Measurements from ENCODE around the gene OPN3.

Gene OPN3

DNA sequence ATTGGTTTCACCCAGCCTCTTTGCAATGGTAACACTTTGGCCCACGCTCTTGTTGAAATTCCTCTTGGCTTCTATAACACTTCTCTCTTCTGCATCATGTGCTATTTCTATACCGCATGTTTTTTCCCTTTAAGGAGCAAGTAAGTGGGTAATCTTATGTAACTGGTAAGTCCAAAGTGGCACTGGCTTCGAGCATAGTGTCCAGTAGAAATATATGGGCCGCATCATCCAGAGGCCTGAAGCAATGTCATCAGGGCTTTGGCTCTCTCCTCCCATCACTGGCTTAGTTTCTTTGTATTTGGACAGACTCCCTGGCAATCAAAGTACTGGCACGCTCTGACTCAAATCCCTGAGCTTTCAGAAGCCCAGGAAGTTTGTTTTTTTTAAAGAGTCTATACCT, 17.5 kb downstream of the OPN3 start:
- no peak for DNase-seq (ENCODE audit: low read depth in 4 of 4, low spot score in 1 of 4)

DNA sequence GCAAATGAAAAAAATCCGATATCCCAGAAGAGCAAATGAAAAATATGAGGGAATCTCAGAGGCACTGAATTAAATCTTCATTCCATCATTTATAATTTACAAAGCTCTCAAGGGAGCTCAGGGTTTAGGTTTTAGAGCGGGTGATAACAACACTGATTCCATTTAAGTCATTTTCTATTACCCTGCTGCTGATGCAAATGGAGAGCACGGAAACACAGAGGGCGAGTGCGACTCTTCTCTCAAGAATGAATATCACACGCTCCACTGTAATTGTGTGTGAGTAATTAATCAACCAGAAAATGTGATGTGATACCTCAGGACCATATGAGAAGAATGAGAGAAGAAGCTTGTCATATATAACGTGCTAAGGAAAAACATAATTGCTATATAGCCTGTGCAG, 22.7 kb downstream of the OPN3 start:
- DNase-seq (ENCODE audit: low read depth in 4 of 4, low spot score in 1 of 4): no peak

DNA sequence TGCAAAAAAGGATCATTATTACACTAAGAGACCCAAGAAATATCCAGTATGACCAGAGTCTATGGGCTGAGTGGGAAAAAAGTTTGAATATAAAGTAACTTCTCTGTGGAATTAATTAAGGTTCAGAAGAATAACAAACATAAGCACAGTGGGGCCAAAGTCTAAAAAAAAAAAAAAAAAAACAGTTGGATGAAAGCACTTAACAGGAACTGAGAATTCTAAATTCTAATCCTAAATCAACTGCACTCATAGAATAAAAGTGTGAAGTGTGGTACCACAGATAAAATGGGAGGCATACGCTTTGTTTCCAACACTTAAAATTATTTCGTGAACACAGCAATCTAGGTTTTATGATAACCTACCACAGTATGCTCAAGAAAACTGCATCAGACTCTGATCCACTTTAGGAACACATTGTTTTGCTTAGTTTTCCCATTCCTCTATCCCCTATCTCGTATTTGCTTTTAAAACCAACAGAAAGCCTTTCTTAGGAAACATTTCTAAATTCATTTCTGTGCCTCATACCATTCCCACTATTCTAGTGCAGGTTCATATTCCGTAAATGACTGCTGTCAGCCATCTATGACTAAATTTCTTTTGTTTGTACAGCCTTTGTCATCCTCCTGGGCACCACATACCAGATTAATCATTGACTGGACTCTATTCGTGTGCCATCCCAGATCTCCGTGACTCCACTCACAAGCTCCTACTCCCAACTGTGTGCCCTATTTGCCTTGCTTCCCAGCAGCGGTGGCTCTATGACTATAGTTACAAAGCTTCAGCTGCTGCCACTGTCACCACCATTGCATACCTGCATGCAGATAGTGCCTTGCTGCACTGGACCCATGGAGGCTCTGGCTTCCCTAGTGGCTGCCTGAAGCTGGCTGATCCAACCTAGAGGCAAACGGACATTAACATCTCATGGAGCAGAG, 24.9 kb downstream of the OPN3 start:
- DNase-seq (ENCODE audit: low read depth in 4 of 4, low spot score in 1 of 4): no peak

DNA sequence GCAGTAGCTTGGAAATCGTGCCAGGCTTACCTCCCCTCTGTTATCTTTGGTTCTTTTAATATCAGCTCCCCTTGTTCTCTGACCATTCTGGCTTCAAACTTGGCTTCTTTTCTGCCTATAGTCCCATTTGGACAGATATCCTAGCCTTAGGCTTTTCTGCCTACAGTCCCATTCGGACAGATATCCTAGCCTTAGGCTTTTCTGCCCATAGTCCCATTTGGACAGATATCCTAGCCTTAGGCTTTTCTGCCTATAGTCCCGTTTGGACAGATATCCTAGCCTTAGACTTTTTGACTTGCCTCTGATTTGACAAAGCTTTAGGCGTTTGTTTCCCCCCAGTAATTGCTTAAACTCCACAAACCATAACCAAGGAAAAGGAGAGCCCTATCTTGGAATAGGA, 25.6 kb downstream of the OPN3 start:
- no peak for DNase-seq (ENCODE audit: low read depth in 4 of 4, low spot score in 1 of 4)

DNA sequence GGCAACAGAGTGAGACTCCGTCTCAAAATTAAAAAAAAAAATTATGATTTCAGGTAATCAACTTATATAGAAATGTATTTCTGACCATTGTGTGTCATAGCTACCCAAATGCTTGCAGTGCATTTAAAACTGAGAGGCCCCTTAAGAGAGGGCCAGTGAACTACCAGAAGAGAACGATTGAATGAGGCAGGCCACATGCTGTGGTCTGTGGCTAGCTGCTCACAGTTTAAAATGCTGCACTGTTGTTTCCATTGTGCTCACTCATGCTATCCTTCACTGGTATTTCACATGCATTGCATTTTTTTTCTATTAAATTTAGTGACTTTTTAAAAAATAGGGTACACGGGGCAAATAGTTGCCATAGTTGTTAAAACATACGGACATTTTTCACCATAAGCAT, 26.0 kb downstream of the OPN3 start:
- no peak for DNase-seq (ENCODE audit: low read depth in 4 of 4, low spot score in 1 of 4)

DNA sequence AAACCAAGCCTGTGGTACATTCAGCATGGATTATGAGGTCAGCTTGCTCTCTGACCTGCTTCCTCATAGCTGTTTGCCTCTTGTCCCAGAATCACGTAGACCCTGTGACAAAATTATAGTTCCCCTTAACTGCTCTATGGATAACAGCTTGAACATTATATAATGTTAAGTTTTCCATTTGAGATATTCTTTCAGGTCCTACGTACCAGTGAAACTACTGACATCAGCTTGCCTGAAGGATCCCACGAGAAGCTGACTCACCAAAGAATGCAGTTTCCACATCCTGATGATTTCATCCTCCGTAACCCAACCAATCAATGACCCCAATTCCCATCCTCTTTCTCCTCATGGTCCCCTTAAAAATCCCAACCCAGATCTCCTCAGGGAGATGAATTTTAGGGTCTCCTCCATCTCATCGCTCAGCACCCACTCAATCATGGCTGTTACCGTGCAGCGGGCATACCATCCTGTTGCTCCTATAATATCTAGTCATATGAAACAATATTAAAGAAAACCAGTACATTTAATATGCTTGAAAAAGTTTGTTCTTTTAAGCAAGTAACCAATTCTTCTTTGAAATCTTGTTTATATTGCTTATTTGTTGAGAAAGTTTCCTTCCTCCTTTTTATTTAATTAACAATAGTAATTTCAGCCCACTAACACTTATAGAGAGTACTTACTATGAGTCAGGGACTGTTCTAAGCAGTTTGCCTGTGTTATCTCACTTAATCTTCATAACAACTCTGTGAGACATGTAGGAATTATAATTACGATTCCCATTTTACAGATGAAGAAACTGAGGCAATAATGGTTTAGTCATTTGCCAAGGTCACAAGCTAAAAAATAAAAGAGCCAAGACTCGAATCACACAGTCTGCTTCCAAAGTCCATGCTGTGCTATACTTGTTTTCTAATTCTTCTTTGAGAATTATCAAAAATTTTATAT, 27.4 kb downstream of the OPN3 start:
- no peak for DNase-seq (ENCODE audit: low read depth in 4 of 4, low spot score in 1 of 4)

DNA sequence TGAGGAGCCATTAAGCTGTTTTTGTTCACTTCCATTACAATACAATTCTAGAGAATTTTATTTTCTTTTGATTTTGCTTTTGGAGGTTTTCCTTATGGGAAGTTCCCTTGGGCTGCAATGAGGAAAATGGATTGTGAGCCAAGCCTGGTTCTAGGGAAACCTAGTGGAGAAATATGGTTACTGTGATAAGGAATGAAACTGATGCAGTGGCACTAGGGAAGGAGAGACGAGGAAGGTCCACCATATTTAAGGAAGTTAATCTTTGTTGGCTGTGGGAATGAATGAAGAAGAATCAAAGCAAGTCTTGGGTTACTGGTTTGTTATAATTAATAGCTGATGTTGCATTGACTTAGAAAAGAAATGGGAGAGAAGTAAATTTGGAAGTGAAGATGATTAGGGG, 28.4 kb downstream of the OPN3 start:
- DNase-seq (ENCODE audit: low read depth in 4 of 4, low spot score in 1 of 4): no peak

DNA sequence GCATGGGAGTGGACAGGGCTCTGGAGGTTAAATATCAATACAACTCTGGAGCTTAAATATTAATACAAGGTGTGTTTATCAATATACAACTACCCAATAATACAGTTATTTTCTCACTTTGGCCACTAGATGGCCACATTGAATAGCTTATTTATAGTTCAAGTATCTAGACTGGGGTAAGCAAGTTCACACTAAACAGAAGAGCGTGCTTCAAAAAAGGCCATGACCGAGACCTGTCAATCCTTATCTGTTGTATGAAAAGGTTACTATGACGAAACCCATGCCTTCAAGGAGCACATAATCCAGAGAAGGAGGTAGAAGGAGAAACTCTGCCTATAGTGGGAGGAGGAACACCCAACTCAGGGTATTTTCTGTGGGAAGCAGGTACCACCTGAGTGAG, 29.1 kb downstream of the OPN3 start:
- DNase-seq (ENCODE audit: low read depth in 4 of 4, low spot score in 1 of 4): no peak

DNA sequence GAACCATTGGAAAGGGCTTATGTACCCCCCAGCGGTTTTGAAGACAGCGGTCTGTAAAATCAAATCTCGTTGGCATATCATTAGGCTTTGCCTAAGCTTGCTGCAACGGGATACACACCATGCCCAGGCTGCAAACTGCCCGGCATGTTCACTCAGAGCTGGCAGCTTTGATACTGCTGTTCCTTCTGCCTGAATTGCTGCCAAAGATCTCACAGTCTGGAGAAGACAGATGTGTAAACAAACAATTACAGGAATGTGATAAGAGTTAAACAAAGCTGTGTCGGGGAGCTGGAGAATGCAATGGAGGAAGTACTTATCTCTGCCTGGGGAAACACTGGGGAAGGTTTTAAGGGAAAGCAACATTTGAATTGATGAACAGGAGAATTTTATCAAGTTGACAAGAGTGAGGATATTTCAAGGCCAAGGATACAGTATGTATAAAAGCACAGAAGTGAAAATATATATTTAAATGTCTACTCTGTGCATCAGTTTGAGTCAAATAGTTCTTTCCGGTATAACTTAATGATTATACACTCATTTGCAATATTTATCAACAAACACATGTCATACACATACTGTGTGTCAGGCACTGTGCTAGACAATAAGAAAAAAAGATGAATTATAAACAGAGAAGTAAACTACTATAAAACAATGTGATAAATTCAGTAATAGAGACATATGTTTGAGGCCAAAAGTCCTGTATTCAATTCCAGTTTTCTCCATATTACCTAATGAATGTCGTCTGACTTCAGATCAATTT, 29.9 kb downstream of the OPN3 start:
- DNase-seq (ENCODE audit: low read depth in 4 of 4, low spot score in 1 of 4): no peak

DNA sequence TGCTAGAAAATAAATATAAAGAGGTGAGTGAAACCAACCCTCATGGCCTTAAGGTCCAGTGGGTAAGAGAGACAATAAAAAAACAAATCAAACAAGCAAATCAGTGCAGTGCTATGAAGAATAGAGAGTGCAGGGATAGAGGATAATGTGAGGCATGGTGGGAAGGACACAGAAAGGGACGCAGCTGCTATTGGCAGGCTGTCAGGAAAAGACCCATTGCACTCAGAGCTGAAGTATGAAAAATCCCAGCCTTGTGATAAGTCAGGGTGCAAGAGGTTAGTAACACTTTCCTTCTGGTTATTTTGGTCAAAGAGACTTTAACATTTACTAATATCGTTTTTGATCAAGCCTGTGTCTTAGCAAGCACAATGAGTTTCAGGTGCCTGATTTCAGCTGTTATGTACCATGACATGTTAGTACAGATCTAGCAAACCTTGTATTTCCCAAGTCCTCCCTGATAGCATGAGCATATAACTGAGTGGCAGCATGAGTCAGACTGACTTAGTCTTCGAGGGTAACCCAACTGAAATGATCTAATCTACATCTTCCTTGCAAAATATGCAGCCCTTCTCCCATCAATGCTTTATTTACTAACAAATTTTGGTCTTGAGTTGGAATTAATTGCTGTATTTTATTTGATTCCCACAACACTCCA, 31.7 kb downstream of the OPN3 start:
- DNase-seq (ENCODE audit: low read depth in 4 of 4, low spot score in 1 of 4): no peak

DNA sequence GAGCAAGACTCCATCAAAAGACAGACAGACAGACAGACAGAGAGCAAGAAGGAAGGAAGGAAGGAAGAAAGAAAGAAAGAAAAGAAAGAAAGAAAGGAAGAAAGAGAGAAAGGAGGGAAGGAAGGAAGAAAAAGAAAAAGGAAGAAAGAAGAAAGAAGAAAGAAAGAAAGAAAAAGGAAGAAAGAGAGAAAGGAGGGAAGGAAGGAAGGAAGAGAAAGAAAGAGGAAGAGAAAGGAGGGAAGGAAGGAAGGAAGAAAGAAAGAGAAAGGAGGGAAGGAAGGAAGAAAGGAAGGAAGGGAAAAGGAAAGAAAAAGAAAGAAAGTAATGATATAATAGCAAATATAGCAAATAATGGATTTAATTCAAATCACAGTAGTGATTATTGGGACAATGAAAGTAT, 32.7 kb downstream of the OPN3 start:
- DNase-seq (ENCODE audit: low read depth in 4 of 4, low spot score in 1 of 4): no peak

DNA sequence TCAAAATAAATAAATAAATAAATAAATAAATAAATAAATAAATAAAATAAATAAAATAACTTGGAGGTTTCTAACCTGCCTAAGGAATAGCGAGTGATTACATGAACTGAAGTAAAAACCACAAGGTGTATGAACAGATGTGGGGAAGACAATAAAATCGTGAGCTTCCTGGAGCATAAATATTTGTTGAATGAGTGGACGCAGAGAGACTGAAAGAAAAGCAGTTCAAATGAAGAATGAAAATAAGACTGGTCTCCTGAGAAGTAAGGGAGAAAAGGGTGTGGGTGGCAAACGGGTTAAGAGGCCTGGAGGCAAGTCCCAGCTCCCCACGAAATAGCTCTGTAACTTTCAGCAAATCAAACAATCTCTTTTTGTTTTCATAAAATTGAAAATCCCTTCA, 33.6 kb downstream of the OPN3 start:
- DNase-seq (ENCODE audit: low read depth in 4 of 4, low spot score in 1 of 4): no peak

DNA sequence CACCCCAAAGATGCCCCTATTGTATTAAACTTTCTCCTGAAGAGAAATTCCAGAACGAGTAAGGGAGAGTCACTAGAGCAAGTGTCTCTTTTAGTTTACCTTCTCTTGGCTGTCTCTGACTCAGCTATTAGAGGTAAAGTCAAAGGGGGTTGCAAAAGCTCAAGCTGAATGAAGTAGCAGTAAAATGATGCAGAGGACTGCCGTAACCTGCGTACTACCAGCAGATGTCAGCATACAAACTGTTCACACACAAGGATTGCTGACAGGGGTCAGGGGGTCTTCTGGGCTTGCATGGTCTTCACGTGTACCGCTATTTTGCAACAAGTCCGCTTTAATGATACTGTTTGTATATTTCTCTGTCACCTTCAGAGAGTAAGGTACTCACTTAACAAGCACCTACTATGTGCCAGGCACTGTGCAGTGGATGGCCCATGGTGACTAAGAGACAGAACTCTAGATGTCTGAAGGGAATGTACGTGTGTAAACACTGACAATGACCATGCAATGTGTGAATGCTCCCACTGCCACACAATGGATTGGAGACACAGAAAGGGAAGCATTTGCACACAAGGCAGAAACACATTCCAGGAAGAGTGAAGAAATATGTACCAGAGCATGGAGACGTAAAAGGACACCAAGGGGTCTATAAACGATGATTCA, 34.9 kb downstream of the OPN3 start:
- no peak for DNase-seq (ENCODE audit: low read depth in 4 of 4, low spot score in 1 of 4)

DNA sequence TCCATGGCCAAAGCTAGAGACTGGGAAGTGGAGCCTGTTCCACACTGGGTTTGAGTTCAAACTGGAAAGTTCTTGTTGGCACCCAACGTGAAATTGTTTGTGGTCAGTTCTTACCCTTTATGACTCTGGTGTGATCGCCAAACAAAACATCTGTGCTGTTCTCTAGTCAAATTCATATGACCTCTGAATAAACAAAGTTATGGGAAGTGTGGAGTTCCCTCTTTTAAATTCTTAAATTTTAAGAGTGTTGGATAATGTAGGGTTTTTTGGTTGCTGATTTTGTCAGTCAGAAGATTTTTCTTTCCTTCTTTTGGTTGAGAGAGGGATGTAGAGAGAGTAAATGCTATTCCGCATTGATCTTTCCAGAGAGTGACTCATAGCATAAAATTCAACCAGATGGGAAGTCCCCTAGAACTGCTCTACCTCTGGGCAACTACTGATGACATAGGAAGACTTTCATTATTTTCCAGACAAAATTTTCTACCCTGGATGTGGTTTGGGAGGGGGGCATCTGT, 36.4 kb downstream of the OPN3 start:
- no peak for DNase-seq (ENCODE audit: low read depth in 4 of 4, low spot score in 1 of 4)

DNA sequence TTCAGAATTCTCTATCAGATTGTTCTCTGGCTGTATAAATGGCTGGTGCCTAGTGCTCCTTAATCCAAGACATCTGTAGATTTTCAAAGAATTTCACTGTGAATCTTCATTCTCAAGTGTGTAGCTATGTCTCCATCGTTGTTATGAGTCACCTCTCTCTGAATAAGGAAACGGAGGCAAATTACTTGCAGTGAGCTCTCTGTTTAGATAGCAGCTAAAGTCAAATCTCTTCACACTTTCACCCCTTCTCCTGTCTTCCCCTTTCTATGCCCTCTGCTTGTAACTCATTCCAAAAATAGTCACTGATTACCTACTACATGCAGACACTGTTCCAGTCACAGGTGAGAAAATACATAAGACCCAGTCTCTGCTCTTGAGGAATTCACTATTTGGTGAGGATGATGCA, 39.7 kb downstream of the OPN3 start:
- DNase-seq (ENCODE audit: low read depth in 4 of 4, low spot score in 1 of 4): no peak

DNA sequence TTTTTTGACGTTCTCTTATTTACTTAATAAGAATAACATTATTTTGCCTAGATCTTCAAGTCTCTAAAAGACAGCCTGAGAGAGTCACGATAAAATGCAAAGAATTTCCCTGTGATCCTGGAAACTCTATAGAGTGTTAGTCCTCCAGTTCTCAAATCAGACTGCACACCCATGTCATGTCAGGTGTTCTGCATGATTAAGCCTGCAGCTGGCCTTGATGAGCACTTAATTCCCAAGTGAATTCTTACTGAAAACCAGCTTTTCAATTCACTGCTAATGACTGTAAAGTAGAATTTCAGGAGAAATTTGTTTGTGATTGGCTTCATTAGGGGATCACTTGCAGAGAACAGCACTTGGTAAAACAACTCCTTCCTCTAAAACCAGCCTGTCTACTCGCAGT, 41.9 kb downstream of the OPN3 start:
- DNase-seq (ENCODE audit: low read depth in 4 of 4, low spot score in 1 of 4): no peak

DNA sequence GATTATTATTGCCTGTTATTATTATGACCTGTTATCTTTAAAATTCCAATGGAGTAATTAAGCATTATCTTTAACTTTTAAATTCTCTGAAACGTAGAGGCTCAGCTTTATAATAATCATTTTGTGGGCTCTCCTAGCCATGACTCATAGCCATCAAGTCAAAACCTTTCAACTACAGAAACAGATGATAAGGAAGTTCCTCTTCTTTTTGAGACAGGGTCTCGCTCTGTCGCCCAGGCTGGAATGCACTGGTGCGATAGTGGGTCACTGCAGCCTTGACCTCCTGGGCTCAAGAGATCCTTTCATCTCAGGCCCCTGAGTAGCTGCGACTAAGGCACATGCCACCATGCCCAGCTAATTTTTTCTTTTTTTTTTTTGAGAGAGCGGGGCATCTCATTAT, 43.5 kb downstream of the OPN3 start:
- no peak for DNase-seq (ENCODE audit: low read depth in 4 of 4, low spot score in 1 of 4)

DNA sequence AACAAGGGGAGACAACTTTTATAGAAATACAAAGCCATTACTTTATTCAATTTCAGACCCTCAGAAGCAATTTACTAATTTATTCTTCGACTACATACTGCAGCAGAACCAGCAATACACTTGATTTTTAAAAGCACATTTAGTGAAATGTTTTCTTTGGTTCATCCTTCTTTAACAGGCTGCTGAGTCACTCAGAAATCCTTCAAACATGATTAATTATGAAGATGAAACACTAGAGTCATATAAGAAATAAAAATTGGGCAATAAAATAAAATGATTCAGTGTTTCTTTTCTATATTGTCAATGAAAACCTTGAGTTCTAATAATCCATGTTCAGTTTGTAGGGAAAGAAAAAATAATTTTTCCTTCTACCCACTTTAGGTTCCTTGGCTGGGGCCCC, 47.0 kb downstream of the OPN3 start:
- no peak for DNase-seq (ENCODE audit: low read depth in 4 of 4, low spot score in 1 of 4)

DNA sequence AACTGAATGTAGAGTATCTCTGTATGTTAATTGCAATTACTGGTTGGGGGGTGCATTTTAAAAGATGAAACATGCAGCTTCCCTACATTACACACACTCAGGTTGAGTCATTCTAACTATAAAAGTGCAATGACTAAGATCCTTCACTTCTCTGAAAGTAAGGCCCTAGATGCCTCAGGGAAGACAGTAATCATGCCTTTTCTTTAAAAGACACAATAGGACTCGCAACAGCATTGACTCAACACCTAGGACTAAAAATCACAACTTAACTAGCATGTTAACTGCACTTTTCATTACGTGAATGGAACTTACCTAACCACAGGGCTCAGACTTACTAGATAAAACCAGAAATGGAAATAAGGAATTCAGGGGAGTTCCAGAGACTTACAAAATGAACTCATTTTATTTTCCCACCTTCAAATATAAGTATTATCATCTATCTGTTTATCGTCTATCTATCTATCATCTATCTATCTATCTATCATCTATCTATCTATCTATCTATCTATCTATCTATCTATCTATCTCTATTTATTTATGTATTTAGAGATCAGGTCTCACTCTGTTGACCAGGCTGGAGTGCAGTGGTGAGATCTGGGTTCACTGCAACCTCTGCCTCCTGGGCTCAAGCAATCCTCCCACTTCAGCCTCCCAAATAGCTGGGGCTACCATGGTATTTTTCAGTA, 47.8 kb downstream of the OPN3 start:
- no peak for DNase-seq (ENCODE audit: low read depth in 4 of 4, low spot score in 1 of 4)

DNA sequence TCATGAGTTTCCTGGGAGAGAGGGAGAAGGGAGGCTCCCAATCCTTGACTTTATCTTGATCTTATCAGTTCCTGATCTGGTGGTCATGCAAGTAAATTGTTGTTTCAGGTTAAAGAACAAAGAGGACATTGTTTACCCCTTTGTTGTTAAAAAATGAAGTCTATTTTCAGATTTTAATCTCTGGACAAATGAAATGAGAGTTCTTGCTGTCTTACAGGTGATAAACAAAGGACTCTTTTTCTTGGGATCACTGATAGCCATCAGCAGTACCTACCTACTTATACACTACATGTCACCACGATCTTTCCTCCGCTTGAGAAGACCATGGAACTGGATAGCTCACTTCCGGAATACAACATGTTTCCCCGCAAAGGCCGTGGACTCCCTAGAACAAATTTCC, 48.4 kb downstream of the OPN3 start:
- no peak for DNase-seq (ENCODE audit: low read depth in 4 of 4, low spot score in 1 of 4)

Data from stimulated activated CD4-positive, alpha-beta T cell treated with anti-CD3 and anti-CD28 coated beads, Interleukin-1b, Interleukin-23, amount 100 ng/mL, for 24 hours (primary cell).